IPS DF 6.9 (cell line): ENCODE results near the gene S1PR4.

Experiments used
- DNase-seq: peaks from one replicate; pipeline ENCODE4 v3.0.0-alpha.2; 2013; ENCODE audit warnings: low read depth, low spot score
- H3K27ac ChIP-seq: one replicate; pipeline ENCODE4 v1.5.1; 2013; ENCODE audit warnings: low read length, control low read depth
- H3K27me3 ChIP-seq: 2 replicates; pipeline ENCODE4 v1.6.1; 2013; ENCODE audit warnings: mild to moderate bottlenecking, low read length; ENCODE audit not compliant: control insufficient read depth, insufficient read depth
- H3K36me3 ChIP-seq: 2 replicates; pipeline ENCODE4 v1.6.1; 2013; ENCODE audit warnings: low read length; ENCODE audit not compliant: control insufficient read depth, insufficient read depth
- H3K4me1 ChIP-seq: 2 replicates; pipeline ENCODE4 v1.6.1; 2013; ENCODE audit warnings: low read length; ENCODE audit not compliant: control insufficient read depth, insufficient read depth
- H3K4me3 ChIP-seq: 2 replicates; pipeline ENCODE4 v1.5.1; 2013; ENCODE audit warnings: mild to moderate bottlenecking, low read length
- H3K9me3 ChIP-seq: 2 replicates; pipeline ENCODE4 v1.6.1; 2013; ENCODE audit warnings: low read length, inconsistent platforms; ENCODE audit not compliant: control insufficient read depth, insufficient read depth
- WGBS: extraction: QIAGEN DNeasy Blood & Tissue Kit; methylation state at CpG from one replicate; pipeline ENCODE4 v1.1.7; 2013; ENCODE audit warnings: mixed read lengths, missing lambda C conversion rate; ENCODE audit not compliant: insufficient read length, insufficient coverage; 5-methylcytosine and 5-hydroxymethylcytosine counted together

S1PR4 gene

GRCh38 chr19:3178377-3178972, at the start of gene S1PR4:
Gene S1PR4 (plus strand): TSS chr19:3178769. CDS start chr19:3178793, 24 bp downstream.
- no peak for DNase-seq
- 0 out of 2 replicates have a peak, but pooled peaks cover 2% of the 10 kb centered on the region for H3K4me1 ChIP-seq
- no peak within 1 kb of the TSS for H3K4me3 ChIP-seq

GRCh38 chr19:3129112-3129511, 49.5 kb upstream of the S1PR4 start:
- Histone ChIP-seq H3K9me3 (no peaks in the 10 kb centered on the region), H3K36me3 (no peaks in the 10 kb centered on the region), H3K27me3 (no peaks in the 10 kb centered on the region), H3K4me1 (peaks cover 1% of the 10 kb centered on the region; the same call in 1 of the 2 replicates), H3K27ac (no peak overlapping the region), H3K4me3 (no peak overlapping the region)
- DNase-seq: no peak
- no CpG with 5 or more reads among the region's 1 CpG for WGBS

More at GRCh38 chr19:3178377-3178972, at the start of gene S1PR4:
- no CpG with 5 or more reads among the region's 42 CpGs for WGBS
- Histone ChIP-seq H3K9me3 (no peaks in the 10 kb centered on the region), H3K27ac (no peak within 1 kb of the TSS), H3K27me3 (no peaks in the 10 kb centered on the region), H3K36me3 (no peaks in the 10 kb centered on the region; the same call in 1 of the 2 replicates)

GRCh38 chr19:3131168-3131567, 47.4 kb upstream of the S1PR4 start:
- DNase-seq: no peak
- Histone ChIP-seq H3K4me1 (0 out of 2 replicates have a peak, but pooled peaks cover 1% of the 10 kb centered on the region), H3K36me3 (no peaks in the 10 kb centered on the region), H3K4me3 (no peak overlapping the region), H3K9me3 (no peaks in the 10 kb centered on the region), H3K27ac (no peak overlapping the region), H3K27me3 (no peaks in the 10 kb centered on the region)
- WGBS: no CpG with 5 or more reads among the region's 24 CpGs

- Histone ChIP-seq H3K9me3 (no peaks in the 10 kb centered on the region), H3K36me3 (no peaks in the 10 kb centered on the region), H3K4me1 (0 out of 2 replicates have a peak, but pooled peaks cover 1% of the 10 kb centered on the region), H3K27ac (no peak overlapping the region), H3K4me3 (no peak overlapping the region), H3K27me3 (no peaks in the 10 kb centered on the region)
- WGBS: no CpG with 5 or more reads among the region's 24 CpGs
- DNase-seq: no peak
These were observed 45.4 kb upstream of the S1PR4 start for GRCh38 chr19:3132971-3133792.

GRCh38 chr19:3133793-3134116, 44.8 kb upstream of the S1PR4 start:
- Histone ChIP-seq H3K4me1 (0 out of 2 replicates have a peak, but pooled peaks cover 1% of the 10 kb centered on the region), H3K36me3 (no peaks in the 10 kb centered on the region), H3K4me3 (no peak overlapping the region), H3K9me3 (no peaks in the 10 kb centered on the region), H3K27ac (no peak overlapping the region), H3K27me3 (no peaks in the 10 kb centered on the region)
- no CpG with 5 or more reads among the region's 4 CpGs for WGBS
- DNase-seq: no peak

- Histone ChIP-seq H3K9me3 (no peaks in the 10 kb centered on the region), H3K27me3 (no peaks in the 10 kb centered on the region), H3K36me3 (no peaks in the 10 kb centered on the region), H3K27ac (no peak within 1 kb of the TSS), H3K4me1 (0 out of 2 replicates have a peak, but pooled peaks cover 1% of the 10 kb centered on the region), H3K4me3 (no peak within 1 kb of the TSS)
- no CpG with 5 or more reads among the region's 40 CpGs for WGBS
- no peak for DNase-seq
These were observed 42.4 kb upstream of the S1PR4 start, which contains the start of gene GNA15 for GRCh38 chr19:3135961-3136683. Gene GNA15 (plus strand): TSS chr19:3136033. CDS start chr19:3136451, 418 bp downstream.

- no CpG with 5 or more reads among the region's 16 CpGs for WGBS
These were observed 41.9 kb upstream of the S1PR4 start for GRCh38 chr19:3136684-3137055.

GRCh38 chr19:3137119-3137518, 41.5 kb upstream of the S1PR4 start:
- no peaks in the 10 kb centered on the region for H3K9me3 ChIP-seq
- no peak overlapping the region for H3K4me3 ChIP-seq
- H3K27ac ChIP-seq: no peak overlapping the region
- 0 out of 2 replicates have a peak, but pooled peaks cover 1% of the 10 kb centered on the region for H3K4me1 ChIP-seq
- H3K36me3 ChIP-seq: no peaks in the 10 kb centered on the region
- no peaks in the 10 kb centered on the region for H3K27me3 ChIP-seq
- WGBS: no CpG with 5 or more reads among the region's 7 CpGs
- no peak for DNase-seq

More at GRCh38 chr19:3136684-3137055, 41.9 kb upstream of the S1PR4 start:
- Histone ChIP-seq H3K36me3 (no peaks in the 10 kb centered on the region), H3K4me3 (no peak overlapping the region), H3K27ac (no peak overlapping the region), H3K4me1 (0 out of 2 replicates have a peak, but pooled peaks cover 1% of the 10 kb centered on the region), H3K9me3 (no peaks in the 10 kb centered on the region), H3K27me3 (no peaks in the 10 kb centered on the region)
- DNase-seq: no peak

GRCh38 chr19:3138268-3138667, 40.3 kb upstream of the S1PR4 start:
- no peak for DNase-seq
- no peaks in the 10 kb centered on the region for H3K4me1 ChIP-seq
- no CpG with 5 or more reads among the region's 15 CpGs for WGBS
- H3K27ac ChIP-seq: no peak overlapping the region
- H3K27me3 ChIP-seq: no peaks in the 10 kb centered on the region
- H3K9me3 ChIP-seq: no peaks in the 10 kb centered on the region
- H3K36me3 ChIP-seq: no peaks in the 10 kb centered on the region
- H3K4me3 ChIP-seq: no peak overlapping the region

- Histone ChIP-seq H3K4me1 (no peaks in the 10 kb centered on the region), H3K27me3 (no peaks in the 10 kb centered on the region), H3K9me3 (no peaks in the 10 kb centered on the region), H3K27ac (no peak overlapping the region), H3K4me3 (no peak overlapping the region), H3K36me3 (no peaks in the 10 kb centered on the region)
- no peak for DNase-seq
These were observed 37.9 kb upstream of the S1PR4 start for GRCh38 chr19:3140667-3141038.
